ENCODE results near the gene RFX2.

The RFX2 gene

DNA sequence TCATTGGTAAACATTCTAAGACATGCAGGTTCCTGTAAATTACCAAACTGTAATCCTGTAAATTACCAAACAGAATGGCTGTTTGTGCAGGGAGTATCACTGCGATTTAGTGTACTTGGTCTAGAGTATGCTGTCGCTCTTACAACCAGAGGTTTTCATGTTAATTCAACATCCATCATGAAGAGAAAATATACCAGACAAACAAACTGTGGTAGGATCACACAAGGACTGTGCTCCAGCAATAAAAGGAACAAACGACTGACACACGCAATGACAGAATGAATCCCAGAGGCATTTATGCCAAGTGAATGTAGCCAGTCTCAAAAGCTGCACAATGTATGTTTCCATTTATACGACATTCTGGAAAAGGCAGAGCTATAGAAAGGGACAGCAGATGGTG is 31.2 kb downstream of the RFX2 start:
- no peak for DNase-seq (ENCODE audit: low read depth in 1 of 2, low spot score in 1 of 2)
- Histone ChIP-seq H3K27me3 (ENCODE audit: insufficient read depth, poor library complexity, severe bottlenecking) (no peaks in the 10 kb centered on the region), H3K27ac (replicated peaks) (no peak overlapping the region), H3K4me3 (replicated peaks; ENCODE audit: insufficient read depth, low read length) (no peak overlapping the region)
- no peak for TF ChIP-seq GABPA (IDR thresholded peaks at IDR 0.05; ENCODE audit: low read depth)
- TF ChIP-seq POLR2AphosphoS5 (IDR thresholded peaks at IDR 0.05; ENCODE audit: low read depth) = no peak
- TF ChIP-seq, protein P1, sequence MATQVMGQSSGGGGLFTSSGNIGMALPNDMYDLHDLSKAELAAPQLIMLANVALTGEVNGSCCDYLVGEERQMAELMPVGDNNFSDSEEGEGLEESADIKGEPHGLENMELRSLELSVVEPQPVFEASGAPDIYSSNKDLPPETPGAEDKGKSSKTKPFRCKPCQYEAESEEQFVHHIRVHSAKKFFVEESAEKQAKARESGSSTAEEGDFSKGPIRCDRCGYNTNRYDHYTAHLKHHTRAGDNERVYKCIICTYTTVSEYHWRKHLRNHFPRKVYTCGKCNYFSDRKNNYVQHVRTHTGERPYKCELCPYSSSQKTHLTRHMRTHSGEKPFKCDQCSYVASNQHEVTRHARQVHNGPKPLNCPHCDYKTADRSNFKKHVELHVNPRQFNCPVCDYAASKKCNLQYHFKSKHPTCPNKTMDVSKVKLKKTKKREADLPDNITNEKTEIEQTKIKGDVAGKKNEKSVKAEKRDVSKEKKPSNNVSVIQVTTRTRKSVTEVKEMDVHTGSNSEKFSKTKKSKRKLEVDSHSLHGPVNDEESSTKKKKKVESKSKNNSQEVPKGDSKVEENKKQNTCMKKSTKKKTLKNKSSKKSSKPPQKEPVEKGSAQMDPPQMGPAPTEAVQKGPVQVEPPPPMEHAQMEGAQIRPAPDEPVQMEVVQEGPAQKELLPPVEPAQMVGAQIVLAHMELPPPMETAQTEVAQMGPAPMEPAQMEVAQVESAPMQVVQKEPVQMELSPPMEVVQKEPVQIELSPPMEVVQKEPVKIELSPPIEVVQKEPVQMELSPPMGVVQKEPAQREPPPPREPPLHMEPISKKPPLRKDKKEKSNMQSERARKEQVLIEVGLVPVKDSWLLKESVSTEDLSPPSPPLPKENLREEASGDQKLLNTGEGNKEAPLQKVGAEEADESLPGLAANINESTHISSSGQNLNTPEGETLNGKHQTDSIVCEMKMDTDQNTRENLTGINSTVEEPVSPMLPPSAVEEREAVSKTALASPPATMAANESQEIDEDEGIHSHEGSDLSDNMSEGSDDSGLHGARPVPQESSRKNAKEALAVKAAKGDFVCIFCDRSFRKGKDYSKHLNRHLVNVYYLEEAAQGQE (IDR thresholded peaks at IDR 0.05; ENCODE audit: insufficient replicate concordance, low read depth) = no peak
- TF ChIP-seq, protein P2, sequence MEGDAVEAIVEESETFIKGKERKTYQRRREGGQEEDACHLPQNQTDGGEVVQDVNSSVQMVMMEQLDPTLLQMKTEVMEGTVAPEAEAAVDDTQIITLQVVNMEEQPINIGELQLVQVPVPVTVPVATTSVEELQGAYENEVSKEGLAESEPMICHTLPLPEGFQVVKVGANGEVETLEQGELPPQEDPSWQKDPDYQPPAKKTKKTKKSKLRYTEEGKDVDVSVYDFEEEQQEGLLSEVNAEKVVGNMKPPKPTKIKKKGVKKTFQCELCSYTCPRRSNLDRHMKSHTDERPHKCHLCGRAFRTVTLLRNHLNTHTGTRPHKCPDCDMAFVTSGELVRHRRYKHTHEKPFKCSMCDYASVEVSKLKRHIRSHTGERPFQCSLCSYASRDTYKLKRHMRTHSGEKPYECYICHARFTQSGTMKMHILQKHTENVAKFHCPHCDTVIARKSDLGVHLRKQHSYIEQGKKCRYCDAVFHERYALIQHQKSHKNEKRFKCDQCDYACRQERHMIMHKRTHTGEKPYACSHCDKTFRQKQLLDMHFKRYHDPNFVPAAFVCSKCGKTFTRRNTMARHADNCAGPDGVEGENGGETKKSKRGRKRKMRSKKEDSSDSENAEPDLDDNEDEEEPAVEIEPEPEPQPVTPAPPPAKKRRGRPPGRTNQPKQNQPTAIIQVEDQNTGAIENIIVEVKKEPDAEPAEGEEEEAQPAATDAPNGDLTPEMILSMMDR (IDR thresholded peaks at IDR 0.05; ENCODE audit: insufficient read depth, low read length) = no peak
- no peak for TF ChIP-seq SPI1 (IDR thresholded peaks at IDR 0.05; ENCODE audit: borderline replicate concordance, low read depth)

DNA sequence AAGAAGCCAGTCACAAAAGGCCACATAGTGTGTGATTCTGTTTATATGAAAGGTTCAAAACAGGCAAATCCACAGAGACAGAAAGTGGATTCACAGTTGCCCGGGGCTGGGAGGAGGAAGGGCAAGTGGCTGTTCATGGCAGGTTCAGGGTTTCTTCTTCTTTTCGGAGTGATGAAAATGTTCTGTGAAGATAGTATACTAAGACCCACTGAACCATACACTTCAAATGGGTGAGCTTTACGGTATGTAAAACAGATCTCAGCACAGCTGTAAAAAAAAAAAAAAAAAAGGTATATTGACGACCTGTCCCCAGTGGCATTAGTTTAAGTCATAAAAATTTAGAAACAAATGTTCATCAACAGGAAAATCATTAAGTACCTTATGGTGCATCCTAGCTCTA is 32.2 kb downstream of the RFX2 start:
- H3K27ac ChIP-seq (replicated peaks) = no peak overlapping the region

DNA sequence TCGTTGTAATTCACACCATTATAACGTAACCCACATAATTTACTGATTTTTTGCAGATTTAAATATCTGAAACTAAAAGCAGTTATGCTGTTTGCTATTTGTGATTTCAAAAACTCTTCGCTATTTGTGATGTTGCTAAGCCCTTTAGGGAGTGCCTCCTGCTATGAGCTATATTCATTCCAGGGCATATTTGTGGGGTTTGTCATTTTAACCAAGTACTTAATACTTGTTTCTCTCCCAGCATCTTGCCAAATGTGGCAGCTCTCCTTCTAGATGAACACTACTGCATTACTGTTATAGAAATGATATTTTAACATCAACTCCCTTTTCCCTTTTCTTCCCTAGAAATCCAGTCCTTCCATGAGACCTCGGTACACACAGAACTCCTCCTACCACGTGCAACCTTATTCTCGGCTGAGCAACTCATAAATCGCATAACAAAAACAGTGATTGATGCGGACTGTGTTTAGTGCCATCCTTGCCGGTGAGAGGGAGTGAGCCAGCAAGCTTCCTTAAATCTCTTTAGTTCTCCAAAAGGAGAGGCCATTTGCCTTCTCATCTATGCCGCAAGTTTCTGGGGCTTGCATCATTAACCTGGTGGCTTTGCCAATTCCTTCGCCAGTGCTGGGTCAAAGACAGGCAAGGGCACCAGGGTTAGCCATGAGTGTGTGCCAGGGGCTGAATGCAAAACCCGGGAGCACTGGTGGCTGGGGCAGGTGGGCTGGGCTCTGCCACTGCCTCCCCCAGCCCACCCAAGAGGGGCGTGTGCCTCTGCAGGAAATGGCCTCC is 33.4 kb downstream of the RFX2 start:
- TF ChIP-seq POLR2AphosphoS5 (IDR thresholded peaks at IDR 0.05; ENCODE audit: low read depth) = 0 out of 2 replicates have a peak, but pooled peaks have one; percentile 47
- TF ChIP-seq GABPA (IDR thresholded peaks at IDR 0.05; ENCODE audit: low read depth) = no peak
- Histone ChIP-seq H3K4me3 (replicated peaks; ENCODE audit: insufficient read depth, low read length) (no peak overlapping the region), H3K27me3 (ENCODE audit: insufficient read depth, poor library complexity, severe bottlenecking) (no peaks in the 10 kb centered on the region), H3K27ac (replicated peaks) (peak overlapping the region; percentile 39)
- DNase-seq (ENCODE audit: low read depth in 1 of 2, low spot score in 1 of 2) = peak; percentile 72 to 90

More for the DNA sequence above, 32.2 kb downstream of the RFX2 start:
- H3K4me3 ChIP-seq (replicated peaks; ENCODE audit: insufficient read depth, low read length) = no peak overlapping the region
- TF ChIP-seq POLR2AphosphoS5 (IDR thresholded peaks at IDR 0.05; ENCODE audit: low read depth) (no peak), GABPA (IDR thresholded peaks at IDR 0.05; ENCODE audit: low read depth) (no peak), SPI1 (IDR thresholded peaks at IDR 0.05; ENCODE audit: borderline replicate concordance, low read depth) (no peak)
- TF ChIP-seq, protein P1 (IDR thresholded peaks at IDR 0.05; ENCODE audit: insufficient replicate concordance, low read depth) = no peak
- TF ChIP-seq, protein P2 (IDR thresholded peaks at IDR 0.05; ENCODE audit: insufficient read depth, low read length) = no peak
- H3K27me3 ChIP-seq (ENCODE audit: insufficient read depth, poor library complexity, severe bottlenecking) = no peaks in the 10 kb centered on the region
- DNase-seq (ENCODE audit: low read depth in 1 of 2, low spot score in 1 of 2) = no peak

DNA sequence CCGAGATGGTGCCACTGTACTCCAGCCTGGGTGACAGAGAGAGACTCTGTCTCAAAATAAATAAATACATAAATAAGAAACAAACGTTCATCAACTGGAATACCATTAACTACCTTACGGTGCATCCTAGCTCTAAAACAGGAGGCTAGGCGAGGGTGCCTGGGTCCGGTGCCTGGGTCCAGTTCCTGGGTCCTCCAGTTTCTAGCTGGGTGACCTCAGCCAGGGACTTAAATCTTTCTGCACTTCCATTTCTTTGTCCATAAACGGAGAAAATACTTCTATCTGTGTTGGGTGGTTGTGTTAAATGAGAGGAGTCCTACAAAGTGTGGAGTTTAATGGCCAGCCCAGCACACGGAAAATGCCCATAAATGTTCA is 34.0 kb downstream of the RFX2 start:
- H3K27ac ChIP-seq (replicated peaks) = no peak overlapping the region
- no peak overlapping the region for H3K4me3 ChIP-seq (replicated peaks; ENCODE audit: insufficient read depth, low read length)

More for the DNA sequence above, 34.0 kb downstream of the RFX2 start:
- DNase-seq (ENCODE audit: low read depth in 1 of 2, low spot score in 1 of 2) = no peak
- H3K27me3 ChIP-seq (ENCODE audit: insufficient read depth, poor library complexity, severe bottlenecking) = no peaks in the 10 kb centered on the region
- TF ChIP-seq, protein P1 (IDR thresholded peaks at IDR 0.05; ENCODE audit: insufficient replicate concordance, low read depth) = no peak
- TF ChIP-seq SPI1 (IDR thresholded peaks at IDR 0.05; ENCODE audit: borderline replicate concordance, low read depth) = no peak
- no peak for TF ChIP-seq POLR2AphosphoS5 (IDR thresholded peaks at IDR 0.05; ENCODE audit: low read depth)
- TF ChIP-seq GABPA (IDR thresholded peaks at IDR 0.05; ENCODE audit: low read depth) = no peak
- TF ChIP-seq, protein P2 (IDR thresholded peaks at IDR 0.05; ENCODE audit: insufficient read depth, low read length) = no peak
